Endothelial cell of umbilical vein (primary cell): Measurements from ENCODE around the gene LMO7. TPM values are rescaled to one million over a fixed set of nuclear protein-coding genes. Genes with fewer than 3 reads are reported as not detected.
"Not testable (repeated sequence)": the region's sequence is repeated elsewhere in the genome, so short reads cannot be mapped to it uniquely, and the experiment has no call there.

Source experiments
- BruUV-seq: library from RNA; stranded (reverse); fragments of 400-500 nt; replicated peaks from 2 replicates; lab custom pipeline; 2021; lab: Mats Ljungman, UMichigan
- CTCF ChIA-PET: fragments of 300-600, 350-600 bp; sonication (Branson Sonifier 250); formaldehyde crosslinking; loops from one replicate; lab custom pipeline; 2021; ENCODE audit warnings: antibody characterized with exemption, inconsistent platforms; lab: Charles Lee
- POLR2A ChIA-PET: fragments of 300-600, 350-600 bp; sonication (Branson Sonifier 250); formaldehyde crosslinking; loops from one replicate; lab custom pipeline; 2021; ENCODE audit warnings: antibody characterized with exemption, inconsistent platforms; lab: Charles Lee
- DNase-seq: peaks from one replicate; pipeline ENCODE4 v3.0.0-alpha.2; 2011; ENCODE audit warnings: low read depth, low spot score
- FAIRE-seq: peaks from 2 replicates; lab custom pipeline; 2011; peaks lifted over from hg19 to GRCh38; lab: Jason Lieb, UNC
- H2AFZ ChIP-seq: 2 replicates; pipeline ENCODE4 v1.6.0; 2012; ENCODE audit warnings: low read depth, low read length, control low read depth, inconsistent platforms
- H3K27ac ChIP-seq: 2 replicates; pipeline ENCODE4 v1.5.1; 2011; ENCODE audit warnings: low read depth, mild to moderate bottlenecking, control low read depth, low read length, moderate library complexity; ENCODE audit not compliant: insufficient read depth
- H3K27me3 ChIP-seq, 2 experiments: 2 replicates each; pipeline versions ENCODE4 v1.6.0 to v1.6.1; 2011; ENCODE audit warnings: low read length in 2 of 2, mixed read lengths in 1 of 2; ENCODE audit not compliant: control insufficient read depth in 2 of 2, insufficient read depth in 2 of 2
- H3K36me3 ChIP-seq, 2 experiments: 2 replicates in 1 of 2; 3 replicates in 1 of 2; pipeline ENCODE4 v1.5.1; 2011; ENCODE audit warnings: low read length in 2 of 2, mild to moderate bottlenecking in 1 of 2, moderate library complexity in 1 of 2; ENCODE audit not compliant: control insufficient read depth in 2 of 2, insufficient read depth in 2 of 2; ENCODE audit errors: extremely low read depth in 1 of 2
- H3K4me1 ChIP-seq: 3 replicates; pipeline ENCODE4 v1.5.1; 2011; ENCODE audit warnings: mild to moderate bottlenecking, low read length; ENCODE audit not compliant: control insufficient read depth, insufficient read depth; ENCODE audit errors: extremely low read depth
- H3K4me2 ChIP-seq: 2 replicates; pipeline ENCODE4 v1.6.1; 2011; ENCODE audit warnings: low read length, control low read depth, mixed read lengths; ENCODE audit not compliant: insufficient read depth
- H3K4me3 ChIP-seq, 3 experiments: fragments of 200-600 bp in 1 of 3; sonication (generic), shearing (Covaris generic) in 1 of 3; replicated peaks in 1 of 3; 2 replicates each; pipeline ENCODE4 v1.5.1; 2011 to 2016; ENCODE audit warnings: control low read depth in 3 of 3, low read length in 3 of 3, mild to moderate bottlenecking in 2 of 3, inconsistent platforms in 1 of 3, low read depth in 1 of 3, moderate library complexity in 1 of 3; ENCODE audit not compliant: insufficient read depth in 1 of 3
- H3K79me2 ChIP-seq: 2 replicates; pipeline ENCODE4 v1.6.0; 2012; ENCODE audit warnings: low read length, inconsistent platforms; ENCODE audit not compliant: control insufficient read depth, insufficient read depth
- H3K9ac ChIP-seq: replicated peaks from 2 replicates; pipeline ENCODE3; 2011; ENCODE audit warnings: low read length, control low read depth; ENCODE audit not compliant: insufficient read depth; ENCODE audit errors: extremely low read depth
- H3K9me1 ChIP-seq: replicated peaks from 3 replicates; pipeline ENCODE4 v1.6.0; 2011; ENCODE audit warnings: mild to moderate bottlenecking, low read length; ENCODE audit not compliant: control insufficient read depth, insufficient read depth; ENCODE audit errors: extremely low read depth
- H3K9me3 ChIP-seq: replicated peaks from 2 replicates; pipeline ENCODE4 v1.5.1; 2012; ENCODE audit warnings: low read length, inconsistent platforms; ENCODE audit not compliant: control insufficient read depth, insufficient read depth
- H4K20me1 ChIP-seq: replicated peaks from 2 replicates; pipeline ENCODE3; 2011; ENCODE audit warnings: mild to moderate bottlenecking, low read length; ENCODE audit not compliant: control insufficient read depth, insufficient read depth; ENCODE audit errors: extremely low read depth
- CTCF ChIP-seq, 2 donors: IDR thresholded peaks; 1 replicate in 1 of 2; 2 replicates in 1 of 2; pipeline ENCODE4 v1.5.1; 2011; ENCODE audit warnings: low read length in 2 of 2, mild to moderate bottlenecking in 2 of 2, moderate library complexity in 2 of 2, control low read depth in 1 of 2, inconsistent platforms in 1 of 2, low read depth in 1 of 2; ENCODE audit not compliant: insufficient read depth in 1 of 2; ENCODE audit errors: extremely low read depth in 1 of 2
- EZH2 ChIP-seq: IDR thresholded peaks from 2 replicates; pipeline ENCODE4 v1.6.1; 2012; ENCODE audit warnings: borderline replicate concordance, low read depth, mild to moderate bottlenecking, moderate library complexity, low read length, inconsistent platforms; ENCODE audit not compliant: severe bottlenecking
- FOS ChIP-seq: IDR thresholded peaks from 2 replicates; pipeline ENCODE4 v1.6.1; 2011; ENCODE audit warnings: mild to moderate bottlenecking, low read length, moderate library complexity, borderline replicate concordance; ENCODE audit not compliant: insufficient read depth
- GATA2 ChIP-seq: IDR thresholded peaks from 2 replicates; pipeline ENCODE4 v1.7.0; 2011; ENCODE audit warnings: low read depth, mild to moderate bottlenecking, moderate library complexity, mixed read lengths, low read length; ENCODE audit not compliant: insufficient read length, insufficient read depth
- MAX ChIP-seq: IDR thresholded peaks from 2 replicates; pipeline ENCODE4 v1.6.1; 2011; ENCODE audit not compliant: insufficient read depth, insufficient read length
- MYC ChIP-seq: IDR thresholded peaks from one replicate; pipeline ENCODE4 v1.6.1; 2011; ENCODE audit warnings: mild to moderate bottlenecking, low read depth, low read length
- dilution Hi-C: fragments of 300-500 bp; cut with MboI; formaldehyde crosslinking; loops from one replicate; pipeline ENCODE4 v1.15.0; 2019; ENCODE audit warnings: low sequenced_read_pairs; ENCODE audit not compliant: extremely low pct_ligation_motif_present
- intact Hi-C: fragments of 100-400 bp; cut with micrococcal nuclease; formaldehyde crosslinking; loops from one replicate; pipeline ENCODE4 v1.10.0; 2022
- polyA plus RNA-seq, 4 experiments: library from polyadenylated mRNA; depleted of rRNA in 3 of 4; stranded (reverse) in 3 of 4; unstranded in 1 of 4; fragments of >200 nt; gene quantifications; 2 replicates each; pipeline versions ENCODE4 v1.2.1 to v1.2.3, GENCODE V29; 2011 to 2012; ENCODE audit warnings: missing spikeins in 1 of 4
- total RNA-seq: library from RNA; stranded (reverse); gene quantifications from 2 replicates; pipeline ENCODE4 v1.2.3, GENCODE V29; 2021

Gene LMO7
- total and polyA plus RNA-seq, 2 donors (not counting 3 experiments of a cell fraction or from before 2014, with no cell fraction given), result 10.5 to 21.1 TPM

- H3K4me3 ChIP-seq, H3K27me3 ChIP-seq, H3K79me2 ChIP-seq, H3K4me1 ChIP-seq, H4K20me1 ChIP-seq, dilution Hi-C loops, H3K27ac ChIP-seq, POLR2A ChIA-PET, H3K36me3 ChIP-seq, H3K9ac ChIP-seq, H3K9me3 ChIP-seq, BruUV-seq, H3K4me2 ChIP-seq, H3K9me1 ChIP-seq, H2AFZ ChIP-seq: not testable (repeated sequence)
- DNase-seq, result peak; percentile 84
- peak; percentile 76 to 79 for TF ChIP-seq CTCF (IDR thresholded peaks at IDR 0.05; ENCODE audit: extremely low read depth in 1 of 2, insufficient read depth in 1 of 2, low read depth in 1 of 2, low read length in 2 of 2)
- intact Hi-C loops, result loop anchor here (1.0 to 5.0 kb wide), 6 partner anchors 105 to 1286 kb away; no protein-coding TSS in a partner anchor
- peak; percentile 85 for FAIRE-seq
- CTCF ChIA-PET, result interaction anchor here (0.6 to 4.4 kb wide), 97 partner anchors 10 to 1782 kb away, joined by 3 to 134 read pairs (median 5); partner anchors contain the start of gene FBXL3
Measured at GRCh38 chr13:75695908-75696307, 59.8 kb downstream of the LMO7 start.

GRCh38 chr13:75699062-75699461 lies 62.9 kb downstream of the LMO7 start:
- Histone ChIP-seq H3K27ac (no peak overlapping the region), H3K36me3 (no peaks in the 10 kb centered on the region), H3K4me1 (no peaks in the 10 kb centered on the region), H2AFZ (no peak overlapping the region), H3K4me3 (no peak overlapping the region), H3K9me1 (no peaks in the 10 kb centered on the region), H3K4me2 (no peak overlapping the region), H3K79me2 (no peaks in the 10 kb centered on the region), H3K9ac (no peak overlapping the region), H3K27me3 (no peaks in the 10 kb centered on the region), H3K9me3 (no peaks in the 10 kb centered on the region), H4K20me1 (no peaks in the 10 kb centered on the region)
- intact Hi-C loops, result loop anchor here (5.0 kb wide), 1 partner anchor 1283 kb away; no protein-coding TSS in a partner anchor
- dilution Hi-C loops, result no loop called here
- TF ChIP-seq EZH2, result no peak
- TF ChIP-seq MAX, result no peak
- TF ChIP-seq FOS, result no peak
- TF ChIP-seq GATA2, result no peak
- no peak for TF ChIP-seq MYC
- DNase-seq (no peak), FAIRE-seq (no peak)
- BruUV-seq, result no TSS peak
- ChIA-PET POLR2A (no interaction called here), CTCF (interaction anchor here (4.4 kb wide), 1 partner anchor 13 kb away, joined by 61 read pairs; no protein-coding TSS in a partner anchor)

- H3K4me2 ChIP-seq, H3K4me1 ChIP-seq, CTCF ChIA-PET, H4K20me1 ChIP-seq, H3K9me3 ChIP-seq, FAIRE-seq, H3K79me2 ChIP-seq, H3K27ac ChIP-seq, H3K27me3 ChIP-seq, H2AFZ ChIP-seq, DNase-seq, POLR2A ChIA-PET, BruUV-seq, H3K9me1 ChIP-seq, H3K4me3 ChIP-seq, H3K36me3 ChIP-seq, dilution Hi-C loops, H3K9ac ChIP-seq: not testable (repeated sequence)
- intact Hi-C loops, result loop anchor here (5.0 kb wide), 1 partner anchor 1283 kb away; no protein-coding TSS in a partner anchor
Measured at GRCh38 chr13:75699717-75700116, 63.6 kb downstream of the LMO7 start.
